M059J (cell line): Measurements from ENCODE around the gene AHNAK. TPM values are rescaled to one million over a fixed set of nuclear protein-coding genes. Genes with fewer than 3 reads are reported as not detected.

Source experiments
- DNase-seq: peaks from one replicate; pipeline ENCODE4 v3.0.0-alpha.2; 2012; ENCODE audit warnings: low read depth
- total RNA-seq: library from RNA; depleted of rRNA; stranded (reverse); fragments of >200 nt; shearing (Covaris generic); gene quantifications from 2 replicates; pipeline ENCODE4 v1.2.3, GENCODE V29; 2014

AHNAK gene
- total RNA-seq, 1 experiment from 2014 or later: 141 TPM

DNA sequence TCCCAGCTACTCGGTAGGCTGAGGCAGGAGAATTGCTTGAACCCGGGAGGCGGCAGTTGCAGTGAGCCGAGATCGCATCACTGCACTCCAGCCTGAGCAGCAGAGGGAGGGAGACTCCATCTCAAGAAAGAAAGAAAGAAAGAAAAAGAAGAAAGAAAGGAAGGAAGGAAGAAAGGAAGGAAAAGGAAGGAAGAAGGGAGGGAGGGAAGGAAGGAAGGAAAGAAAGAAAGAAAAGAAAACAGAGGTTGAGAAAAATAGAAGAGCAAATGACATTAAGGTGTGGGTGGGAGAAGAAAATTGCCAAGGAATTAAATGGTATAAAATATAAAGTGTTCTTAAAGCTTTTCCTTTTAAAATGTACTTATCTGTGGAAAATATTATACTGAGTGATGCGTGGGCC, 49.9 kb downstream of the AHNAK start:
- no peak for DNase-seq

DNA sequence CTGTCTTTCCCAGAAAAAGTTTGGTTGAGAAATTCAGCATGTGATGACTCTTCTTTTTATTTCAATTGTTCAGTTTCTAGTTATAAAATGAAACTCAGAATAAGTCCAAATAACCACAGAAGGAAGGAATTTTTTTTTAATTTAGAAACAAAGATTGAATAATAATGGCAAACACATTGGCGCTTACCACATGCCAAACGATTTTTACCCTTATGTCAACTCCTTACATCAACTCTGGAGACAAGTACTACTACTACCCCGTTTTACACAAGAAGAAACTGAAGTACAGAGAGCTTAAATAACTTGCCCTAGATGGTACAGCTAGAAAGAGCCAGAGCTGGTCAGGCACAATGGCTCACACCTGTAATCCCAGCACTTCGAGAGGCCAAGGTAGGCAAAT, 52.4 kb downstream of the AHNAK start:
- DNase-seq: no peak

DNA sequence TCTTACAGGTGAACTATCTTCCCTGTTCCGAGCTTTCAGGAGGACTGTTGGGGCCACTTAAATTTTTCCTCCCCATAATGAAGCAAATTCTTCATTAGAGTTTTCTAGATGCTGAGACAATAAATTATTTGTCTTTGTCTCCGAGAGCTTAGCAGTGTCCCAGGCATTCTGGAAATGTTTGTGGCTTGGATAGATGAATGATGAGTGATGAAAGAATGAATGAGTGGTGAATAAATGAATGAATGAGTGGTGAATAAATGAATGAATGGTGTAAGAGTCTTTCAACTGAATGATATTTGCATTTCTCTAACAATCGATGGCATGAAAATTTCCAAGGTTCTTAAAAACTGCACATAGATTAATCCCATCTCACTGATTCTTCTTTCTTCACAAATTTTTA, 52.8 kb downstream of the AHNAK start:
- DNase-seq: no peak

DNA sequence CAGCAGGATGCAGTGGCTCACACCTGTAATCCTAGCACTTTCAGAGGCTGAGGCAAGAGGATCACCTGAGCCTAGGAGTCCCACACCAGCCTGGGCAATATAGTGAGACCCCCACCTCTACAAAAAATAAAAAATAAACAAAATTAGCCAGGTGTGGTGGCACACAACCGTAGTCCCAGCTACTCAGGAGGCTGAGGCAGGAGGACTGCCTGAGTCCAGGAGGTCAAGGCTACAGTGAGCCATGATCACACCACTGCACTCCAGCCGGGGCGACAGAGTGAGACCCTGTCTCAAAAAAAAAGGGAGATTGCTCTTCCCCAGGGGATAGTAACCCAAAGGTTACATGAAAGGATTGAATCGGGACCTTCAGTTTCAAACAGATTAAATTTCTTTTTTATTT, 54.0 kb downstream of the AHNAK start:
- no peak for DNase-seq

DNA sequence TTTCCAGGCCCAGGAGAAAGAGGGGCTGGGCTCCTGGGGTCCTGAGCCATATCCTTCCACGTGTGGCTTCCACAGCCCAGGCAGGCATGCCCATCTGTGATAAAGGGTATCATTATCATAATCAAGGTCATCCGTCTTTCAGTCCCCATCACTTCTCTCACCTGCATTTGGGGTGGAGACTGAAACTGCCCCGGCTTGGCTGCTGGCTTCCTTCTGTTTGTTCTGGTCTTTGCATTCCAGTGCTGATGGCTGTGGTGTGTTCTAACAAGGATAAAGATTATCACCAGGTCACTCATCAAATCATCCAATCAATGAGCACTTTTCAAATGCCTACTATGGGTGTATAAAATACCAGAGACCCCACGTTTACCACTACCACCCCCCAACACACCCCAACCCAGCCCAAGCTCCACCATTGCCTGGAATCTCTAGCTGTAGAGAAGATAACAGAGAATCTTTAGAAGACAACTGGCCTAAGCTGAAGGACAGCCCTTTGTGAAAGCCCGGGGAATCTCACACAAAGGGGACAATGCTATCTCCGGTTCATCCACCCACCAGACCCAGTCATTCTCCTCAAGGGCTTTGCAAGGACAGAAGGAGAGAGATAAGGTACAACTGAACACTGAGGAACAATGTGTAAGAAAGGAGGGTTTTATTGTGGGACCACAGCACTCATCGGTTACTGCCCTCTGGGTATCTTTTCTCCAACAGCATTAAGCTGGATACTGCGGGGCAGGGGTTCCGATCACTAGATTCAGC, 54.9 kb downstream of the AHNAK start:
- DNase-seq: no peak

DNA sequence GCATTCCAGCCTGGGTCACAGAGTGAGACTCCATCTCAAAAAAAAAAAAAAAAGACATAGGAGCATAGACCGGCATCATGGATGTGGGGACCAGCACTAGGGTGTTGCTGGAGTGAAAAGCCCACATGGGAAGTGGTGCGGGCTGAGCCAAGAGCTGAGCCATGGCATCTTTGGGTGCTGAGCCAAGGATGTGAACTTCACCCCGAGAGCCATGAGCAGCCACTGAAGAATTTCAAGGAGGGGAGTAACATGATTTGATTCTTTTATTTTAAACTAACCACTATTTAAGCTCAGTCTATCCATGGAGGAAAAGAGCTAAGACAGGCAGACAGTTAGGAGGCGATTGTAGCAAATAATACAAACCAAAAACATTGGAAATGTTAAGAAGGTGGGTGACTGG, 57.4 kb downstream of the AHNAK start:
- peak; percentile 63 for DNase-seq

DNA sequence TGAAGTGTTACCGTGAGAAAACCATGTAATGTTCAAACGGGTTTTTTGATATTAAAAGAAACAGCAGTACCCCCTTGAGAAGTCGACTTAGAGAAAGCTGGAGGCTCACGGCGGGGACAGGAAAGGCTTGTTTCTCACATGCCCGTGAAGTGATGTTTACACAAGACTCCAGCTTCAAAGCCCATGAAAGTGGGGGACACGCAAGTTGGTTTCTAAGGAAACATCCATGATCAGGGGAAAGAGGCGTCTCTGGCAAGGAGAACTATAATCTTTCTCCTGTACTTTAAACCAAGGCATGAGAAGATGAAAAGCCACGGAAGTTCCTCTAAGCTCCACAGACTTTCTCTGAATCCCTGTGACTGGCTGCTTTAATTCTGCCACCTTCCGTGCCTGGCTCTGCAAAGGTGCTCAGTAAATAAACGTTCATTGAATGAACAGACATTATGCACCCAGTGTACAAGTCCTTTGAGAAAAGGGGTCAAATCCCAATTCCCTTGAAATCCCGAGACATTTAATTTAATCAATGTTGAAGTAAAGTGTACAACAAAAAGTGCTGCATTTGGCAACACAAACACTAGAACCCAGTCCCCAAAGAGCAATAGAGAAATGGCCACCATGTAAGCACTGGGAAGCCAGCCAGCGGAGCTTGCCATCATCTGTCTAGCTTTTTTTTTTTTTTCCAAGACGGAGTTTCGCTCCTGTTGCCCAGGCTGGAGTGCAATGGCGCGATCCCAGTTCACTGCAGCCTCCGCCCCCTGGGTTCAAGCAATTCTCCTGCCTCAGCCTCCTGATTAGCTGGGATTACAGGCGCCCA, 58.7 kb downstream of the AHNAK start:
- no peak for DNase-seq

DNA sequence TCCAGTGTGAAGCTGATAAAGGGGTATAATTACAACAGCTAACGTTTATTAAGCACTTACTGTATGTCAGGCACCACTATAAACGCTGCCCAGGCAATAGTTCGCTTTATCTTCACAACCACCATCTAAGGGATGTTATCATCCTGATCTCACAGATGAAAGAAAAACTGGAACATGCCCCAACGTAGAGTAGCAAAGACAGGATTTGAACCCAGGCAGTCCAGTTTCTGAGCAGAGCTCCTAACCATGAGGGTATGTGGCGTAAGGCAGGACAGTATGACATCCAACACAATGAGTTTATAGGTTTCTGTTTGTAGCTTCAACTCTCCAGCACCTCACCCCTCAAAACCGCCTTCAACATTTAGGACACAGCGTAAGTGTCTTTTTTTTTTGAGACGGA, 59.5 kb downstream of the AHNAK start:
- DNase-seq: no peak

DNA sequence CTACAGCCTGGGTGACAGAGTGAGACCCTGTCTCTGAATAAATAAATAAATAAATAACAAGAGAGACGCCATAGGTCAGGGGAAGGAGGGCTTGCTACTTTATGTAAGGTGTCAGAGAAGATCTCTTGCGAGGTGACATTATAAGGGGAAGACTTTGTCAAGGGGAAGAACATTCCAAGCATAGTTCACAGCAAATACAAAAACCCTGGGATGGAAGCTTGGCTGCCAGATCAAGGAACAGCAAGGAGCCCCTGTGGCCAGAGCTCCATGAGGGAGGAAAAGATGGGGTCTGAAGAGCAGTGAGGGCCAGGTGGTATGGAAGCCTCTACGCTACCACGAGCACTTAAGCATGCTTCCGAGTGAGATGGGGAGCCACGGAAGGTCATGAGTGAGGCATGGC, 62.3 kb downstream of the AHNAK start:
- no peak for DNase-seq

DNA sequence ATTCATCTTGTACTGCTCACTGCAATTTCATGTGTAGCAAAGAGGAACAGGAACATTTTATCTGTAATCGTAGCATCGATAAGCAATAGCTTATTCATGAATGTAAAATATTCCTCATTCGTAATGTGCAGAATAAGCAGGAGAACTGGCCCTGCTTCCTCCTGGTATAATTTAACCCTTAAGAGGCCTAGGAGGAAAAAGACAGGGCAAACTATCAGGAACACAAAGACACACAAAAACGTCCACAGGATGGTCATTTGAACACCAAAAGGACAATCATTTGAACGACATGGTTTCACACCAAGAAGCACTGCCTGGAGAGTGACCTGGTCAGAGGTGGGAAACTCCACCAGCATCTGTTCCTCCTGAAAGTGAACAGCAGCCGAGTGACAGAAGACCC, 63.9 kb downstream of the AHNAK start:
- no peak for DNase-seq

DNA sequence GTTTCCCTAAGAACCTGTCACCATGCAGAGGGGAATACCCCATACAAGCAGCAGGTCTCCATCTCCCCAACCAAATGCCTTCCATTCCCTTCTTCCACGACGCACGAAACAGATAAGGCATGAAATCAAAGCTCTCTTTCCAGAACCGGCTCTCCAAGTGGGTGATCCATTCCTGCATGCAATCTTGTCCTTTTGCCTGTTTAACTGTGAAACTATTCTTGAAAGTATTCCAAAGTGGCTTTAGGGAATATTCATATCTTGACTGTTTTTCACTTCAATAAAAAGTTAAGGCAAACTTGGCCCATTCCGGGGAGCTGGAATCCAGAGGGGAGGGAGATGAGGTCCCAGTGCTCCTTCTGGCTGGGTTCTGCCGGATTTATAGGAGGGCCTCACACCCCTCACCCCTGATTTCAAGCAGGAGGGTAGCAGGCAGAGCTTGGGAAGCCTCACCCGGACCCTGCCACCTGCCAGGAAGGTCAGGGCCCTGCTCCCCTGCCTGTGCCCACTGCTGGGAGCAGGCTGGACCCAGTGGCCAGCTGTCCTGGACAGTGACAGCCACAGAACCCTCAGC, 66.9 kb downstream of the AHNAK start:
- no peak for DNase-seq

DNA sequence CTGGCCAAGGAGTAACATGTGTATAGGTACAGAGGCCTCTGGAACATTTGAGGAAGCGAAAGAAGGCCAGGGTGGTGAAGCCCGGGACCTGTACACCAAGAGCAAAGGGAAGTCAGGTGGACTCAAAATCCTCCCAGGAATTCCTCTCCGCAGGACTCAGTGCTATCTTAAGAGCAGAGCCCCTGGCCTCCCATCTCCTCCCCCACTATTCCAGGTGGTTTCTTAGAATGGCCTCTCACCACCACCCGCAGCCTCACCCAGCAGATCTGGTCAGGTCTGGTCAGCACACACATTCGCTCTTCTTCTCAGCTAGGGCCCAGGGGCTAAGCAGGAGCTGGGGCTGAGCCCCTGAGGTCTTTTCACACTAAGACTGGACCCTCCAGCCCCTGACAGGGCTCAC, 68.7 kb downstream of the AHNAK start:
- DNase-seq: no peak

DNA sequence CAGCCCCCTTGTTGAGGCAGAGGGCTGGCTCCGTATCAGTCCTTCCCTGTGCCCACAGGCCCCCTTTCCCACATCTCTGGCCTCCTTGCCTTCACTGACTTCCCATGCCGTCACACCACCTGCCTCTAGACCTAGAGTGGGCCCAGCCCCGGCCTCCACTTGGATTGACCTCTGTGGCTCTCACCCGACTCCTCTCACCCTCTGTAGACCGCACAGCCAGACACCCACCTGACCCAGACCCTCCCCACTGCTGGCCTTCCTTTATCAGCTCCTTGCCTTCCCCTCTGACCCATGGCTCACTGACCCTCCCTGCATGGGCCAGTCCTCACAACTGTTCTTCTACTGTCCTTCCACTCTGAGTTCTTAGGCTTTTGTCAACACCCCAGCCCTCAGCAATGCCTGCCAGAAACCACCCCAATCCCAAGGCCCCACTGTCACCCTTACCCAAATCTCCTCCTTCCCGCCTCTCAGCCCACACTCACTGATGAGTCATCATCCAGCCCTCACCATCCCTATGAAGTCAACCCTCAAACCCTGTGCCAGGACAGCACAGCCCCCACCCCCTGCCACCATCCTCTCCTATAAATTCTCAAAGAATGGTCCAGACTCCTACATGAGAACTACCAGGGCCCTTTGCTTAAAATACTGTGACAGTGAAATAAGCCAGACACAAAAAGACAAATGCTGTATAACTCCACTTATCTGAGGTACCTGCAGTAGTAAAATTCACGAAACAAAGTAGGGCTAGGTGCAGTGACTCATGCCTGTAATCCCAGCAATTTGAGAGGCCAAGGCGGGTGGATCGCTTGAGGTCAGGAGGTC, 74.3 kb downstream of the AHNAK start:
- DNase-seq: peak; percentile 89

DNA sequence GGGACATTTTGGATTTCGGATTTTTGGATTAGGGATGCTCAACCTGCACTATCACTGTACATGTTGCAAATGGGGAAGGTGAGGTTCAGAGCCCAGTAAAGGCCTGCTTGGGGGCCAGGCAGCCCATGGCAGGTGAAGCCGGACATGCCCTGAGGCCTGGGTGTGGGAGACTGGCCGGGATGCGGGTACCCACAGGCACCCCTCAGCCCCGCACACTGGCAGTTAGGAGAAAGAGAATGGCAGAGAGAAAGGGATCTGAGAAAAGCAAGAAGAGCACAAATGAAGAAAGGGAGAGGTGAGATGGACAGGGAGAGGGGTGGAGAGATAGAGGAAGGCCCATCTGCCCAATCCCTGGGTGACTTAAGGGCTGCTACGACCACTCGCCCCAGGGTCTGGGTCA, 75.0 kb downstream of the AHNAK start:
- no peak for DNase-seq

DNA sequence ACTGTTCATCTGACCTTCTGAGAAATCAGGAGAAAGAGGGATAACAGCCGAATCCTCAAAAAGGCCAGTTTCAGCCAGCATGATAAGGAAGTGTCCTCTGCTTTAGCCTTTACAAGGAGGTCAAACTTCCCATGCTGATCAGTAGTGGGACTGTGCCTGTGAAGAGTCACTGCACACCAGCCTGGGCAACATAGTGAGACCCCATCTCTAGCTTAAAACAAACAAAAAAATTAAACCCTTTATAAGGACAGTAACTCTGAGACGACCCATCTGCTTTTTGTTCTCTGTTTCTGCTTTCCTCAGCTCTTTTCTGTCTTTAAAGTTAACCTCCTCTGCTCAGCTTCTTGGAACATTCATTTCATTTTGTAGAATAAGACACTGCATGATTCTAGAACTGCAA, 78.0 kb downstream of the AHNAK start:
- no peak for DNase-seq

DNA sequence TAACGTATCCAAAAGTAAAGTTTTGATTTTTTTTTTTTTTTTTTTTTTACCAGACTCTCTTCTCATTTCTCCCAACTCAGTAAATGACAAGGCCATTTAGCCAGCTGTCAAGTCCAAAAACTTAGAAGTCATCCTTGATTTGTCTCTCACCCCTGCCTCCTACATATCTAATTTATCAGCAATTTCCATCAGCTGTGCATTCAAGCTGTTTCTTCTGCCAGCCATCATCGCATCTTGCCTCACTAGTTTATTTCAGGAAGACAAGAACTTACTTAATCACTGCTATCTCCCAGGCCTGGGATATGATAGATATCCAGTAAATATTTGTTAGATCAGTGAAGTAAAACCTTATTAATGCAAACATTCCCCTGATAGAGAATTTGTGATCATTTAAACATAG, 80.2 kb downstream of the AHNAK start:
- DNase-seq: no peak

DNA sequence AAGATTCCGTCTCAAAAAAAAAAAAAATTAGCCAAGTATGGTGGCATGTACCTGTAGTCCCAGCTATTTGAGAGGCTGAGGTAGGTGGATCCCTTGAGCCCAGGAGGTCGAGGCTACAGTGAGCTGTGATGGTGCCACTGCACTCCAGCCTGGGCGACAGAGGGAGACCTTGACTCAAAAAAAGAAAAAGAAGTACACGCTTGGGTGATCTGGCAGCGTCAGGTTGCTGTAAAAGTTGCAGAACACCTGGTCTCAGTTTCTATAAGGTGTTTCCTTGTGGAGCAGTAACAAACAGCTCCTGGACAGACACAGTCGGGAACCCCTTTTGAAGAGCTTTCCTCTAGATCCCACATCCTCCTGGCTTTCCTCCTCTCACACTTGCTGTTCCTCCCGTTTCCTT, 82.0 kb downstream of the AHNAK start:
- no peak for DNase-seq

DNA sequence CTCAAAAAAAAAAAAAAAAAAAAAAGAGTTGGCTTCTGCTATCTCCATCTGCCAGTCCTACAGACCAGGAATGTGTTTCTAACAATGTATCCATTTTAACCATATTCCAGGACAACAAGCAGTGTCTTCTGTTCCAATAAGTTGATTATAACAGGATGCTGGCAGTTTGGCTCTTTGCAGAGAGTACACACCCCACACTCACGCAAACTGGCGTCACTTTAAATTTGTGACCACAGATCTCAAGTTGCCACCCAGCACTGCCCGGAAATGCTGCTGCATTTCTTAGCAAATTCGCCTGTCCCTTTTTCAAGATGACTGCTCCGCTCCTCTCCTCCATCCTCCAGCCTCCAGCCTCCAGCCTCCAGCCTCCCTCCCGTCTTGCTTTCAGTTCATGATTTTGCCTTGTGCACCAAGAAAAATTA, 83.5 kb downstream of the AHNAK start:
- no peak for DNase-seq

DNA sequence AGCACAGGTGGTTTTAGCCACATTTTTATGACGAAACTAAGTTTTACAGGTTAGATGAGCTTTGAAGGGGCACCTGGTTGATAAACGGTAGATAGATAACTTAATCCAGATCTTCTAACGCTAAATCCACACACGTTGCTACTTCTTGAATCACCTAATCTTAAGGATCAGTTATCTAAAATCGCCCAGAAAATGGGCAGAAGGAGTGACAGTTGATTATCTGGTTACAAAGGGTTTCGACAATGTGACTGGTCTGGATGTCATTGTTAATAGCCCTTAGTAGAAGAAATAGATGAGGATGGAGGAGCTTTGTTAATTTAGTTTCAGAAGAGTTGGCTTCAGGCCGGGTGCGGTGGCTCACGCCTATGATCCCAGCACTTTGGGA, 84.1 kb downstream of the AHNAK start:
- DNase-seq: no peak

DNA sequence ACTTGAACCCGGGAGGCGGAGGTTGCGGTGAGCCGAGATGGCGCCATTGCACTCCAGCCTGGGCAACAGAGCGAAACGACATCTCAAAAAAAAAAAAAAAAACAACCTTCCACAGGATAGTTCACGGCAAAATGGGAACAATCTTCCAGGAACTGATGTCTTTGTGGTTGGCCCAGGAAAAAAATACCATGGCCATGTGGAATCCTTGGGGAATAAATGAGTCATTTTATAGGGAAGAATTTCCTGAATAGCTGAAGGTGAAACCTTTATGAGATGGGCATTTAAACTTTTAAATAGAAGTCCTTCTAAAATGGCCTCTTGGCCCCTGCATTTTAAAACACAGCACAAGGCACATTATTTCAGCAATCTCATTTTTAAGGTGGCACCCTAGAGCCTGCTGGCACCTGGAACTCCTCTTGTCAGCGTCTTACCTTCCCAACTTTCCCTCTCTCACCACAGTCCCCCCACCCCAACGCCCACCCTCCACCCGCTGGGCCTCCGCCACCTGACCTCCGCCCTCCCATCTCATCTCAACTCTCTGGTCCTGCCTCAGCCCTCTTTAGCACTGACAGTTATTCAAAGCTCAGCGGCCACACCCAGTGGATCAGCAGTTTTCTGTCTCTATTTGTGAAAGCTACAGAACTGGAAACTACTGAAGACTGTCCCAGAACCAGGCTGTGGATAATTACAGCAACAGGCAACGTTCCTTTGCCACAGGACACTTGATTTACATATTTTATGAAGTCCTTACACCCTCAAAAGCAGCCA, 84.7 kb downstream of the AHNAK start:
- peak; percentile 86 for DNase-seq

DNA sequence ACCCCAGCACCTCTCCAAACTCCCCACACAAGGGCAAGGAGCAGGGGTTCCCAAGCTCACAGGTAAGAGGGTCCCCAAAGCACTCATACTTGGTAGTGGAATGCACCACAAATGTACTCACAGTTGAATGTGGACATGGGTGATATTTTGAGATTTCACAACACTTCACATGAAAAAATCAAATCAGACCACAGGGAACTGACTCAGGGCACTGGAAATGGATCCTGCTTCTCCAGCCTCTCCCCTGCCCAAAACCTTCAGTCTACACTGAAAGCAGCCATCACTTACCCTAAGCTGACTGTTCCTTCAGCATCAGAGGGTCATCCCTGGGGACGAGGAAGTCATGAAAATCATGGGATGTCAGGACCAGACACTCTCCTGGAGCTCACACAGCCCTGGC, 87.5 kb downstream of the AHNAK start:
- DNase-seq: peak; percentile 18
